ENCODE data around the gene MEGF6. TPM values are rescaled to one million over a fixed set of nuclear protein-coding genes. Genes with fewer than 3 reads are reported as not detected.

The MEGF6 gene
- total and polyA plus RNA-seq, 9 of the 15 experiments (the other 6 are each of a cell fraction or from before 2014, with no cell fraction given), result 0.03 to 1.7 (median 0.24) TPM; not detected in 3

DNA sequence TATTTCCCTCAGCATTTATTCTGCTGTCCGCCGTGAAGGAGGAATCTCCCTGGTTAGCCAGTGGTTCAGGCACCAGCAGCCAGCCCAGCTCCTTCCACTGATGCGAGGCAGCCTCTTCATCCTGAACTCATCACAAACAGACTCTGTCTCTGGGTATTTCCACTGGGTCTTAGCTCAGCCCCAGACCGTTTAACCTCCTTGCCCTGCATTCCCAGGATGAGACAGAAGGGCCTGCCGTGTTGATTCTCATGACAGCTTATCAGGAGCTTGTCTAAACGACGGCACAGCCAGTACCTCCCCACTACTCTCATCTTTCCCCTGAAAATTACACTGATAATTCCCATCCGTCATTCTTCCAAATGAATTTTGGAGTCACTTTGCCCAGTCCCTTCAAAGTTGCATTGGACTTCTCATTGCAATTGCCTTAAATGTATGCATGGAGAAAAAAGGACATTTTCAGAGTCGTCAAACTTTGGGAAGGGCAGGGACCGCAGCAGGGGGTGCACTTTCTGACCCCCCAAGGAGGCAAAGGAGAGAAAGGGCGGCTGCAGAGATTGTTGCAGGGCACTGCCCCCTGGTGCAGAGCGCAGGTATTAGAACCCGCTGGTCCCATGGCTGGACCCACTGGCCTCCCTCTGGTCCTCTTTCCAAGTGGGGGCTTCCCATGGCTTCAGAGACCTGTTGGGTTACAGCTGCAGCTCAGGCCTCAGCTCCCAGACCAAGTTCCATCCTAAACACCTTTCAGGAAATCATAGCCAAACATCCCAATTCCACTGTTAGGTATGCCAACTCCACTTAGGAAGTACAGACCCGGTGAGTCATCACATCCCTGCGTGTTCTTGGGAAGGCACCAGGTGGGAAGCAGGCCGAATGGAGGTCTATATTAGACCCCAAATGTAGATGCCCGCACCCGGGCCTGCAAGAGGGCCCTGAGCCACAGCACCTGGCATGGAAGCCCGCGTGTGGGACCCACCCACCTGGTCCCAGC, 3.7 kb upstream of the MEGF6 start (continued):
- TF ChIP-seq REST (IDR thresholded peaks at IDR 0.05; ENCODE audit: borderline replicate concordance) (peak; percentile 72), REST (CRISPR knock-in tag; IDR thresholded peaks at IDR 0.05; ENCODE audit: low read depth) (no peak), LCOR (CRISPR knock-in tag; IDR thresholded peaks at IDR 0.05) (no peak), MAZ (CRISPR knock-in tag; conservative IDR thresholded peaks at IDR 0.05 in 1 of 2, IDR thresholded peaks at IDR 0.05 in 1 of 2) (peak in 1 of 2 experiments; percentile 36; a peak in 1 of 4 replicates), KDM4B (IDR thresholded peaks at IDR 0.05; ENCODE audit: borderline replicate concordance in 2 of 2, low read depth in 1 of 2) (no peak), HLTF (IDR thresholded peaks at IDR 0.05) (no peak)

All from K562 (cell line).